Activated naive CD8-positive, alpha-beta T cell treated with anti-CD3 and anti-CD28 coated beads for 36 hours (primary cell): Measurements from ENCODE around the gene RDH5. TPM values are rescaled to one million over a fixed set of nuclear protein-coding genes. Genes with fewer than 3 reads are reported as not detected.

Experiments
- DNase-seq: peaks from one replicate; pipeline ENCODE4 v3.0.0; 2021
- H3K27ac Mint-ChIP-seq: one replicate; pipeline ENCODE4 v1.8.0; 2022; ENCODE audit warnings: mild to moderate bottlenecking, moderate library complexity, mixed read lengths
- H3K27me3 Mint-ChIP-seq: one replicate; pipeline ENCODE4 v1.8.0; 2022; ENCODE audit warnings: mild to moderate bottlenecking, mixed read lengths
- H3K36me3 Mint-ChIP-seq: one replicate; pipeline ENCODE4 v1.8.0; 2021; ENCODE audit warnings: mild to moderate bottlenecking, mixed read lengths
- H3K4me1 Mint-ChIP-seq: one replicate; pipeline ENCODE4 v1.8.0; 2021; ENCODE audit warnings: mixed read lengths
- H3K4me3 Mint-ChIP-seq: one replicate; pipeline ENCODE4 v1.8.0; 2022; ENCODE audit warnings: mild to moderate bottlenecking, moderate library complexity, mixed read lengths
- H3K9me3 Mint-ChIP-seq: one replicate; pipeline ENCODE4 v1.8.0; 2022; ENCODE audit warnings: mixed read lengths
- total RNA-seq, 2 experiments: library from RNA; stranded (reverse); gene quantifications; one replicate each; pipeline ENCODE4 v1.2.3, GENCODE V29; 2021

The RDH5 gene
- total RNA-seq, 2 experiments from 2014 or later: 4.2 to 6.7 TPM

DNA sequence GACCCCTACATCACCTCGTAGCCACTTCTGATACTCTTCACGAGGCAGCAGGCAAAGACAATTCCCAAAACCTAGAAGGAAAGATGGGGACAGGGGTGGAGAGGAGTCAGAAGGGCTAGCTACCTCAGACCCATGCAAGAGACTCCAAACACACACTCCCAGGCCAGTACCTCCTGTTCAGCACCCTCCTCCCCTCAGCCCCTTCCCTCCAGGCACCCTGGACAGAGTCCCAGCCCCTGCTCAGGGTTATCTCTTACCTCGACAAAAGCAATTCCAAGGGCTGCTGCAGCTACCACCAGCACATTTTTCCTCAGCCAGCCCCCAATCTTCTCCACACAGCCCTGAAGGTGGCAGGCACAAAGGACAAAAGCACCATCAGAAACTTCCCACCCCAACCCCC lies 5.4 kb downstream of the RDH5 start:
- H3K4me3 Mint-ChIP-seq: no peak overlapping the region
- H3K36me3 Mint-ChIP-seq: peaks cover 6% of the 10 kb centered on the region
- H3K27me3 Mint-ChIP-seq: no peaks in the 10 kb centered on the region
- no peak overlapping the region for H3K27ac Mint-ChIP-seq
- peaks cover 29% of the 10 kb centered on the region for H3K4me1 Mint-ChIP-seq
- no peaks in the 10 kb centered on the region for H3K9me3 Mint-ChIP-seq
- DNase-seq: no peak

DNA sequence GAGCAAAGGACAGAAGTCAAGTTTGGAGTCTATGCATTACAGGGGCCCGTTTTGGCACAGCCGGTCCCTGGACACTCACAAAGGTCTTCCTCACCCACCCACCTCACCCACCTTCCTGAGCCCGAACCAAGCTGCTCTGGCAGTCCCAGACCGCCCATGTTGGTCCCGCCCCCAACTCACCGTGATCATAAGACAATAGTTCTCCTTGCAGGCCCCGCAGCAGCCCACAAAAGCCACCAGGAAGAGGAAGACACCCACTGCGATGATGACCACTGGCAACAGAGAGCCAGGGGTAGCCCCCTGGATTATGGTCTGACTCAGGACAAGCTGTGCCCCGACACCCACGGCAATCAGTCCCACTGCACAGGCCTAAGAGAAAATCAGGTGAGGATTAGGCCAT lies 6.8 kb downstream of the RDH5 start:
- Mint-ChIP-seq H3K36me3 (peaks cover 7% of the 10 kb centered on the region), H3K9me3 (no peaks in the 10 kb centered on the region), H3K4me3 (peak overlapping the region; percentile 74), H3K27ac (peak overlapping the region; percentile 70), H3K27me3 (no peaks in the 10 kb centered on the region), H3K4me1 (peaks cover 31% of the 10 kb centered on the region)
- DNase-seq: no peak

- no peak for DNase-seq
- H3K4me1 Mint-ChIP-seq: peaks cover 31% of the 10 kb centered on the region
- no peaks in the 10 kb centered on the region for H3K9me3 Mint-ChIP-seq
- H3K27ac Mint-ChIP-seq: peak overlapping the region; percentile 70
- H3K27me3 Mint-ChIP-seq: no peaks in the 10 kb centered on the region
- H3K36me3 Mint-ChIP-seq: peaks cover 7% of the 10 kb centered on the region
- peak overlapping the region; percentile 74 for H3K4me3 Mint-ChIP-seq
Measured at GRCh38 chr12:55727643-55728185, 7.5 kb downstream of the RDH5 start.

GRCh38 chr12:55728186-55728938 lies 8.2 kb downstream of the RDH5 start:
- Mint-ChIP-seq H3K27ac (no peak overlapping the region), H3K4me3 (peak overlapping the region; percentile 74), H3K27me3 (no peaks in the 10 kb centered on the region), H3K9me3 (no peaks in the 10 kb centered on the region), H3K4me1 (peaks cover 31% of the 10 kb centered on the region), H3K36me3 (peaks cover 7% of the 10 kb centered on the region)
- DNase-seq: peak; percentile 35

DNA sequence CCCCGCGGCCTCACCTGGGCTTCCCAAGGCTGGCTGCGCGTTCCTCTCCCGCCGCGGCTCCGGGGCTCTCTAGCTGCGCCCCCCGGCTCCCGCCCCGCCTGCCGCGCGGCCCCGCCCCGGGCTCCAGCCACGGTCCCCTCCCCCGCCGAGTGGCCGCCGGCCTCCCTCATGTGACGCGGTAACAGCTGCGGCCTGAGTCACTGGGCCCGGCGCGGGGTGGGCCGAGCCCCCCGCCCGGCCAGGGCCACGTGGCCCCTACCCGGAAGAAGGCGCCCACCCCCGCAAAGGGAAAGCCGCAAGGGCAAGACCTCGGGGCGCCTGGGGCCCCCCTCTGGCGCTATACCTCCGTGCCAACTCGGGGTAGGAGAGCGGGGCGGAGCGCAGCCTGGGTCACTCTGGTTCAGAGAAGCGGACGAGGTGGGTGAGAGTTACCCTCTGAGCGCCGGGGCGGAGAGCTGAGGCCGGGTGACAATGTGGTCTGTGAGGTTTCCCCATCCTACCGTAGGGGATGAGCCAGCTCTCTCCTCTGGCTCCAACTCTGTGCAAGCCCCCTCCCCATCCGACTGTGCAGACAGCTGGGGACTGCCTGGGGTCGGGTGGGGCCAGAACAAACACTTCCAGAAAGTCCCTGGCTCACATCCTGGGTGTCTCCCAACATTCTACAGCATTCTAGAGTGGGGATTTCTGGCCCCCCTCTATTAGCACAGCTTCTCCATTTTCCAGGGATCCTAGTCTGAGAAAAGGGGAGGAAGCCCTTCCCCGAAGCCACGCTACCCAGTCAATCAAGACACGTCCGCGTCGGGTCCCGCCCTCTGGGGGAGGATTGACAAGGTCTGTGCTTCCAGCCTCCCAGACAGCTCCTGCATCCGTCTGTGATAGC lies 9.0 kb downstream of the RDH5 start, which contains the start of gene CD63:
CD63 (minus strand) TSS at position 71 of the 880 bp plus-strand sequence. CDS start 668 bp downstream, outside the sequence.
- peak within 1 kb of the TSS; percentile 87 for H3K4me3 Mint-ChIP-seq
- peaks cover 7% of the 10 kb centered on the region for H3K36me3 Mint-ChIP-seq
- DNase-seq: peak; percentile 84
- peaks cover 31% of the 10 kb centered on the region for H3K4me1 Mint-ChIP-seq
- no peaks in the 10 kb centered on the region for H3K9me3 Mint-ChIP-seq
- H3K27ac Mint-ChIP-seq: peak within 1 kb of the TSS; percentile 94
- H3K27me3 Mint-ChIP-seq: no peaks in the 10 kb centered on the region

DNA sequence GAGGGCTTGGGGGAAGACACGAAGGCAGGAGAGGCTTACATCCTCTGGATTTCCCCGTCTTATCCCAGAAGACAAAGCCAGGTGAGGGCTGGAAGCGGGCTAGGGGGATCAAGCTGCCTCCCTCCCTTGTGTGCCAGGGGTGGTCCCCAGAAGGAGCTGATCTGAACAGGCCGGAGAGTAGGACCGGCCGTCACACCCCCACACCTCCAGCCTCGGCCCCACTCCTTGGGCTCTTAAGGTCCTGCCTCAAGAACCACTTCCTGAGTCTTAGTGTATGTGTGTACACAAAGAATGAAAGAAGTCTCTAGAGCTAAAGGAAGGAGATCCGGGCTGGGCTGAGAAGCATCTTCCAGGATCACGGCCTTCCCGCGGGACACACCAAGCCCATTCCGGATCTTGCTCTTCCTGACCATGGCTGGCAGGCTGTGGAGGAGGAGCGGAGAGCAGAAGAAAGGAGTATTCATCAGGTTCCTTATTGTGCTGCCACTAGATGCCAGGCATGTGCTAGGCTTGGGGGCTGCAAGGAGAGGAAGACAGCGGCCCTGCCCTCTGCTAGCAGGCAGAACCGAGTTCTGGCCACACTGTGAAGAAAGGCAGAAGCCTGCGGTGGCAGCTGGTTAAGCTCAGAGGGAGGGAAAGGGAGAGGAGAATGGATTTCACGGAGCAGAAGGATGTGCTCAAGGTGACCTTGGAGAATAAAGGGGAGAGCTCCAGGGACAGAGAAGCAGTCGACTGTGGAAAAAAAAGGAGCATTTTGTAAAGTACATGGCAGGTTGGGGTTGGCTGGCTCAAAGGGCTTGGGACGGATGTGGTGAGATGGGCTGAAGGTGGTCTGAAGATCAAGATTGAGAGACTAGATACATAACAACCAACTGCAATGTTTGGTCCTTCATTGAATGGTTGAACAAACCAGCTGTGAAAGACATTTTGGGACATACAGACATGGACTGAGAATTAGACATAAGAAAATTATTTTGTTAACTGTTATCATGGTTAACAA lies 9.9 kb downstream of the RDH5 start:
- H3K36me3 Mint-ChIP-seq: peaks cover 7% of the 10 kb centered on the region
- H3K27me3 Mint-ChIP-seq: no peaks in the 10 kb centered on the region
- peak overlapping the region; percentile 87 for H3K4me3 Mint-ChIP-seq
- no peaks in the 10 kb centered on the region for H3K9me3 Mint-ChIP-seq
- H3K4me1 Mint-ChIP-seq: peaks cover 27% of the 10 kb centered on the region
- DNase-seq: peak; percentile 41
- peak overlapping the region; percentile 94 for H3K27ac Mint-ChIP-seq

DNA sequence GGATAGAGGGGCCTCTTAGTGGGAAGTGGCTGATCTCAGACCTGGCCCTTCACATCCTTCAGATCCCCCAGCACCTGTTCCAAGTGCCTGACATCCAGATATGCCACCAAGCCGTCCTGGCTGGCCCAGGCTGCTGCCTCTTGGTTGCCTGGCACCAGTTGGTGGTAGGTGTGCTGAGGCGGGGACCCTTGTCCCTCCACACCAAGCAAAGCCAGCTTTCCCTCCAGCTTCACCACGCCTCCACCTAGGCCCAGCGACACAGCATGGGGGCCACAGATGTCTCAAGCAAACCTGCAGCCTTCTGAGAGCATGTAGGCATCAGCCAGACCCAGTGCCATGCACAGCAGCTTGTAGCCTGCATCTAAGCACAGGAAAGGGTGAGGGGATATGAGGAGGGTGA lies 12.1 kb downstream of the RDH5 start:
- Mint-ChIP-seq H3K36me3 (peaks cover 7% of the 10 kb centered on the region), H3K4me3 (no peak overlapping the region), H3K27ac (no peak overlapping the region)

GRCh38 chr12:55733021-55733555 lies 12.9 kb downstream of the RDH5 start:
- Mint-ChIP-seq H3K27ac (no peak overlapping the region), H3K4me1 (peaks cover 19% of the 10 kb centered on the region), H3K36me3 (peaks cover 7% of the 10 kb centered on the region), H3K9me3 (no peaks in the 10 kb centered on the region), H3K27me3 (no peaks in the 10 kb centered on the region), H3K4me3 (no peak overlapping the region)
- DNase-seq: no peak

More for the DNA sequence above, 12.1 kb downstream of the RDH5 start:
- no peaks in the 10 kb centered on the region for H3K9me3 Mint-ChIP-seq
- H3K4me1 Mint-ChIP-seq: peaks cover 16% of the 10 kb centered on the region
- DNase-seq: no peak
- H3K27me3 Mint-ChIP-seq: no peaks in the 10 kb centered on the region

DNA sequence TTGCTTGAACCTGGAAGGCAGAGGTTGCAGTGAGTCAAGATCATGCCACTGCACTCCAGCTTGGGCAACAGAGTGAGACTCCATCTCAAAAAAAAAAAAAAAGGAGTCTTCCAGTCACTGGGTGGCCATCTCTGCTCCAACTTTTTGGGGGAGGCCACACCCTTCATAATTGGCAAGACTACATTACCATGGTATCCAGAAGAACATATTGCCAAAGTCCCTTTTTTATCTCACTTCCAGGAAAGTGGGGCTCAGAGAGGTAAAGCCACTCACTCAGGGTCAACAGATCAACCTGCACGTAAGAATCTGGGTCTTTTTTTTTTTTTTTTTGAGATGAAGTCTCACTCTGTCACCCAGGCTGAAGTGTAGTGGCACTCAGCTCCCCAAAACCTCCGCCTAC lies 13.7 kb downstream of the RDH5 start:
- Mint-ChIP-seq H3K9me3 (no peaks in the 10 kb centered on the region), H3K4me3 (no peak overlapping the region), H3K27me3 (no peaks in the 10 kb centered on the region), H3K4me1 (peaks cover 22% of the 10 kb centered on the region), H3K36me3 (peaks cover 7% of the 10 kb centered on the region), H3K27ac (no peak overlapping the region)
- no peak for DNase-seq

GRCh38 chr12:55734595-55734994 lies 14.4 kb downstream of the RDH5 start:
- H3K27ac Mint-ChIP-seq: no peak overlapping the region
- H3K36me3 Mint-ChIP-seq: peaks cover 7% of the 10 kb centered on the region
- no peak for DNase-seq
- H3K4me1 Mint-ChIP-seq: peaks cover 24% of the 10 kb centered on the region
- H3K4me3 Mint-ChIP-seq: no peak overlapping the region
- no peaks in the 10 kb centered on the region for H3K27me3 Mint-ChIP-seq
- no peaks in the 10 kb centered on the region for H3K9me3 Mint-ChIP-seq

GRCh38 chr12:55736076-55736475 lies 15.9 kb downstream of the RDH5 start:
- DNase-seq: no peak
- H3K4me3 Mint-ChIP-seq: no peak overlapping the region
- H3K4me1 Mint-ChIP-seq: peaks cover 20% of the 10 kb centered on the region
- H3K36me3 Mint-ChIP-seq: no peaks in the 10 kb centered on the region
- H3K27me3 Mint-ChIP-seq: no peaks in the 10 kb centered on the region
- H3K9me3 Mint-ChIP-seq: no peaks in the 10 kb centered on the region
- H3K27ac Mint-ChIP-seq: no peak overlapping the region

DNA sequence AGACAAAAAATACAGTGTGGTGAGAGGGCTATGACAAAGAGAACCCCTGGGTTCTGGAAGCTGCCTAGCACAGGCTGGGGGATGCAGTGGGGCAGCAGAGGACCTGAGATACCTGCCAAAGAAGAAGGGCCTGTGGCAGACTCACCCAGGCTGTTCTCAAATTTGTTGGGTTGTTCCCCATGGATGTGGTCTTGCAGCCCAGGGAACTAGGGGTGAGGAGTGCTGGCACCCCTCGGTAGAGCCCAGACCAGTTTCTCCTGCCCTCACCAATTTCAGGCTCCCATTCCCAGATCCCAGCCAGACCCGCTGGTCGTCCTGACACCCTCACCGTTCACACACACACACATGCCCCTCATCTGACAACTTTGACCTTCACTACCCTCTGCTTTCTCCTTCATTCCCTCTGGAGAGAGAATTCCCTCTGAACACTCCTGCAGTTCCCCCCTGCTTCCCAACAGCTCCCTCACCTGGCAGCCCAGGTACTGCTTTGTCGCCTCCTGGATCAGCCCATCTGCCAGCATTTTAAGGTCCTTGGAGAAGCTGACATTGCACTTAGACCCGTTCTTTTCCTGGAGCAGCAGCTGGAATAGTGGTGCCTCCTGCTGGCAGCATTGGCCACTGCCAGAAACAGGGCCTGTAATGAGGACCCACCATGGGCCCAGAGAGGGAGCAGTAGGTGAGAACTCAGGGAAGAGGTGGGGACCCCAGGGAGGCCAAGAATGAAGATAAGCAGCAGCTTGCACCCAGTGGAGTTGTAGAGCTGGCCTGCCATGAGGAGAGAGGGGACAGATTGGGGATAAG lies 16.8 kb downstream of the RDH5 start:
- no peaks in the 10 kb centered on the region for H3K36me3 Mint-ChIP-seq

GRCh38 chr12:55737581-55738122 lies 17.5 kb downstream of the RDH5 start:
- DNase-seq: no peak
- Mint-ChIP-seq H3K36me3 (no peaks in the 10 kb centered on the region), H3K4me3 (peak overlapping the region; percentile 80), H3K27ac (peak overlapping the region; percentile 85), H3K4me1 (peaks cover 26% of the 10 kb centered on the region), H3K9me3 (no peaks in the 10 kb centered on the region), H3K27me3 (no peaks in the 10 kb centered on the region)

More for the DNA sequence above, 16.8 kb downstream of the RDH5 start:
- Mint-ChIP-seq H3K4me3 (peak overlapping the region; percentile 47), H3K27me3 (no peaks in the 10 kb centered on the region), H3K9me3 (no peaks in the 10 kb centered on the region), H3K4me1 (peaks cover 24% of the 10 kb centered on the region), H3K27ac (peak overlapping the region; percentile 59)
- peak; percentile 64 for DNase-seq
